ENCODE data around the gene DIDO1.
"Not testable (repeated sequence)": the region's sequence is repeated elsewhere in the genome, so short reads cannot be mapped to it uniquely, and the experiment has no call there.

The DIDO1 gene

GRCh38 chr20:62927128-62927705 is 912 bp upstream of the DIDO1 start:
- no peak for DNase-seq (ENCODE audit: low spot score)

- peak; percentile 58 for DNase-seq (ENCODE audit: low spot score)
These were observed 681 bp downstream of the DIDO1 start for GRCh38 chr20:62925420-62926228.

- no peak for DNase-seq (ENCODE audit: low spot score)
These were observed 1.3 kb downstream of the DIDO1 start for GRCh38 chr20:62925076-62925419.

DNA sequence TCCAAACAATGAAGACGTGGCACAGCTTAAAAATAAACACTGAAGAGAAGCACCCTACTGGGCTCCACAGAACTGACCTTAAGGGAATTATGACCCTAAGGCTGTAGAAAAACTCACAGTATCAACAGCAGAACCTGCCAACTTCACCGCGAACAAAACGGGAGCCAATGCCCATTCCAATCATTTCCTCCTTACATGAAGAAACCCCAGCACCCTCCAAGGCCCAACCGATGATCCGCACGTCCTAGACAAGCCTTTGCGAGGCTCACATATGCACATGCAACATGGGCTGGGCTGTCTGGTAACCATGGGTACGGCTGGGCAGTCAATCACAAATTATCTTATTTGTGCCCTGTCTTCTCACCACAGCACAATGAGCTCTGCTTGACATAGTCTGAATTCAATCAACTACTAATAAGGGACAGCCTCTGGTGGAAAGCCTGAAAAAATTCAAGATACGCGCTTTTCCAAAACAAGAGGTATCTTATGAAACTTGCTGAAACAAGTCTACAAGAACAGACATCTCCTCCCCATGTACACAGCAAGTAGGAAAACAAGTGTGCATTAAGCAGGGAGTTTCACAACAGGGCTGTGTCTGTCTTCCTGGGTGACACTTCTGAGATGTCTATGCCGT is 1.7 kb downstream of the DIDO1 start:
- peak; percentile 57 for DNase-seq (ENCODE audit: low spot score)

- no peak for DNase-seq (ENCODE audit: low spot score)
These were observed 2.5 kb downstream of the DIDO1 start for GRCh38 chr20:62923669-62924441.

DNA sequence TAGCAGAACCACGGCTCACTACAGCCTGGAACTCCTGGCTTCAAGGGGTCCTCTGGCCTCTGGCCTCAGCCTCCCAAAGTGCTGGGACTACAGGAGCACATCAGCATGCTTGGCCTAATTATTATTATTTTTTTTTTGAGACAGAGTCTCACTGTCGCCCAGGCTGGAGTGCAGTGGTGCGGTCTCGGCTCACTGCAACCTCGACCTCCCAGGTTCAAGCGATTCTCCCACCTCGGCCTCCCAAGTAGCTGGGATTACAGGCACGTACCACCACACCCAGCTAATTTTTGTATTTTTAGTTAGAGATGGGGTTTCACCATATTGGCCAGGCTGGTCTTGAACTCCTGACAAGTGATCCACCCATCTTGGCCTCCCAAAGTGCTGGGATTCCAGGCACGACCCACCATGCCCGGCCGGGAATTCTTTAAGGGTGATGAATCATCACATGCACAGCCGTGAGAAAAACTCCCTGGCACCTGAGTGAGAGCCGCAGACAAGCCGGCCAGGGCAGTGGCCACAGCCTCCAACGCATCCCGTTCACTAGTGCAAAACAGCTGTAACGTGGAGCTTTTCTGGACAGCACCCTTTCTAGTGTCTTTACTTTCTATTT is 3.1 kb downstream of the DIDO1 start:
- not testable (repeated sequence) for DNase-seq (ENCODE audit: low spot score)

DNA sequence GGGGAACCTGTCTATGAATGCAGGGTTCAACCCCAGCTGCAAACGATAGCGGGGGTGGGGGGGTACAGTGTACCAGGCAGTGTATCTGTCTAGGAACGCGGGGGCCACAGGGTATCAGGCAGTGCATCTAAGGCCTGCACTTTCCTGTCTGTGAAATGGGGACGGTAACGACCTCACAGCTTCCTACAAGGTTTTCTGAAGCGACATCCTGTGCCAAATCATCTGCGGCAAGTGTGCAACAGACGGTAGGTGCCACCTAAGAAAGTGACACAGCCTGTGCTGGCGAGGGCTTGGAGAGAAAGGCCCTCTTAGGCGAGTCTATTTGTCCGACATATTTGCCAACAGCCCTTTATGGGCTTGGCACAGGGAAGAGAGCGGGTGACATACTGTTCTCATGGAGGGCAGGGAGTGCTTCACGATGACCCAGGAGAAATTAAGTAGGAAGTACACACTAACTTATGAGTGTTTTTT is 3.8 kb downstream of the DIDO1 start:
- no peak for DNase-seq (ENCODE audit: low spot score)

DNA sequence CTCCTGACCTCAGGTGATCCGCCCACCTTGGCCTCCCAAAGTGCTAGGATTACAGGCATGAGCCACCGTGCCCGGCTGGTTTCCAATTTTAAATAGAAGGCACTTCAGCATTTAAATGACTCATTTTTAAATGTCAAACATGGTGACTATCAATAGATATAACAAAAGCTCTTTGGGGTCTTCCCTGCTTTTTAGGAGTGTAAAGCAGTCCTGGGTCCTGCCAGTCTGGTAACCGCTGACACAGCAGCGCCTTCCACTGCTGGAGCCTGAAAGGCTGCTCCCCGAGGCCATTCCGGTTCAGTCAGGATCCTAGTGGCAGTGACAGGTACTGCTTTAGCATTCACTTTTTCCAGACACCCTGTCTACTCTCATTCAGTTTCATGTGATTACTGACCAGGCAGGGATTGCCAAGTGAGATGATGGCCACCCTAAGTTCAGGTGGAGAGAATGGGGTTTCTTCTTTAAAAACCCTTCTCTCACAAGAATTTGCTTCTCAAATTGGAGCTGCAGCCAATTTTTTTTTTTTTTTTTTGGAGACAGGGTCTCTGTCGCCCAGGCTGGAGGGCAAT is 5.1 kb downstream of the DIDO1 start:
- peak; percentile 69 for DNase-seq (ENCODE audit: low spot score)

DNA sequence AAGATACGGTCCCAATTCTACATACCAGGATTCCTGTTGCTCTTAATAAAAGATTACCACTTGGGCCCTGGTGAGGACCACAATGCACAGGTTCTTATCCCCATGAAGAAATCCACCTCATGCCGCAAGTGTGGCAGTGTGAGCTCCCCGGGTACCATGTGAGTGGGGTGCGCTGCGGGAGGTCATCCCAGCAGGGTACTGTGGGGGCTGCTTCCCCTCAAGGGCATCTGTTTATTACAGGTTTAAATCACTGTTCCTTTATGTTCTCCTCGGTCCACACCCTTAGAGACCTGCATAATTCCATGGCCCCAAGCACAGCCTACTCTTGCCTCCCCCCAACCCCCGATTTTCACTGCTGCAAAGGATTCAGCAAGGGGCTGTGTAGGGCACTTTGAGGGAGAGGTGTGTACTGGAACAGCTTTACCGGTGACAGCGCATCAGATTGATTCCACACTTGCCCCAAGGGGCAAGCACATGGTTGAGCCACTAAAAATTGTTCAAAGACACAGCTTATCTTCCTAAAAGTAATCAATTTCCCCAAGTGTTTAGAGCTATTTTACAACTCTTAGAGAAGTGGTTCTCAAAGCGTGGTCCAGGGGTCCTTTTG is 6.2 kb downstream of the DIDO1 start:
- no peak for DNase-seq (ENCODE audit: low spot score)

DNA sequence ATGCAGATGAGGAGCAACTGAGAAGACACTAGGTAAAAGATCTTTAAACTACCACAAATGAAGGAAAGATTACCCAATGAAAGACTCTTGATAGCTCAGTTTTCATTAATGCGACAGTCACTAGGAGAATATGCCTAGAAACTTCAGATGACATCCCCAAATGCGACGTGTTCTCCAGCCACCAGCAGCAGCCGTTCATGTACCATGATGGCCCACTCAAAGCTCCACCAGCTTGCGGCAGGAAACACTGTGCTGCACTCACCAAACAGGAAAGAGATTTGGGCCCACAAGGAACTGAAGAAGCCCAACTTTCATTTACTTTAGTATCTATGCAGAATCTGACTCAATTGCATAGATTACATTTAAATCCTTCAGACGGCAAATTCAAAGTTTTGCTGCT is 7.5 kb downstream of the DIDO1 start:
- DNase-seq (ENCODE audit: low spot score): no peak

DNA sequence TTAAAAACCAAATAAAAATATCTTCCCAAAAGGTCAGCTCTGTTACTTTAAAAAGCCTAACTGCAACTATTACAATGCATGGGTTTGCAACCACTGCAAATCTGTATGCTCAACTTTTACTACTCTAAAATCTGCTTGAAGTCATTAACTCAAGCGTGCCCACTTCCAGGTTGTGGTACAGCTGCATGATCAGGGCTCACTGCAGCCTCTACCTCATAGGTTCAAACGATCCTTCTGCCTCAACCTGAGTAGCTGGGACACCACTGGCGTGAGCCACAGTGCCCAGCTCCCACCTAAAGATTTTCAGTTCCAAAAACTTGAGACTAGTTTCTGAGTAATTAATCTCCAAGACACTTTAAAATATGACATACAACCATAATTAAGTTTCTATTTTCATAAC is 8.2 kb downstream of the DIDO1 start:
- no peak for DNase-seq (ENCODE audit: low spot score)

- no peak for DNase-seq (ENCODE audit: low spot score)
These were observed 8.6 kb downstream of the DIDO1 start for GRCh38 chr20:62917720-62918119.

GRCh38 chr20:62916703-62917476 is 9.4 kb downstream of the DIDO1 start:
- DNase-seq (ENCODE audit: low spot score): no peak

- no peak for DNase-seq (ENCODE audit: low spot score)
These were observed 11.3 kb downstream of the DIDO1 start for GRCh38 chr20:62914970-62915457.

DNA sequence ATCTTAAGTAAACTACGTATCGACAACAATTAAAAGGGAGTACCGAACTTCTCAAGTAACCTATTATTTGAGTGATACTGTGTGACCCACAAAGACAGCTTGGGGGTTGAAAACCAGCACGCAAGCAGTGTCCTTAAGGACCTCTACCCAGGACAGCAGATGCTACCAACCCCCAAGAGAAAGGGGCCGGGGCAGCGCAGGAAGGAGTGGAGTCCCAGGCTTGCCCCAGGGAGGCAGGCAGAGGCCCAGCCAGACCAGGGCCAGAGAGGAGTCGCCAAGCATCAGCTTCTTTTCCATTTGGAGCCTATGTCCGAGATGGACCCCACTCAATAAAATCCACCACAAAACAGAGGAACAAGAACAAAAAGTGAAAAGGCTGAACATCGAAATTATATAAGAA is 11.9 kb downstream of the DIDO1 start:
- no peak for DNase-seq (ENCODE audit: low spot score)

GRCh38 chr20:62913043-62913630 is 13.2 kb downstream of the DIDO1 start:
- DNase-seq (ENCODE audit: low spot score): no peak

DNA sequence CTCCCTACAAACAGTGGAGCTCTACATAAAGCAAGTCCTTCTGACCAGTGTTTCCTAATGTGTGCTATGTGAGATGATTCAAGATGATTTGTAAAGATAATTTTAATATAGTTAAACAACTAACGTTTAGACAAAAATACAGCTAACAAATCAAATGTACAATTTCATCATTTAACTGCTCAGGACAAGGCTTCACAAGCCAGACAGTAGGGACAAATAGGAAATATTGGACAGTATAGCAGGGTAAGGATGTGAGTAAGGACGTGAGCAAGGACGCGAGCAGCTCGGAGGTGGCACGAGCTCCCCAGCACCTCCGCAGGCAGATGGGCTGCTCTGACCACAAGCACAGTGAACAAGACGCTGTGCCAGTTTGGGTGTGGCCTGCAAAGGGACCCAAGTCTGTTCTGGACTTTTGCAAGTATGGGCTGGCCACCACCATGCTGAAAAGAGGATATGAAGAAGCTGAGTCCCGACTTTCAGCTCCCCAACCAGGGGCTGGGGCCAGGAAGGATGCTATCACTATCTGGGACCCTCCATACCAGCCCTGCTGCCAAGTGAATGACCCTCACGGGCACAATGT is 14.5 kb downstream of the DIDO1 start:
- no peak for DNase-seq (ENCODE audit: low spot score)

DNA sequence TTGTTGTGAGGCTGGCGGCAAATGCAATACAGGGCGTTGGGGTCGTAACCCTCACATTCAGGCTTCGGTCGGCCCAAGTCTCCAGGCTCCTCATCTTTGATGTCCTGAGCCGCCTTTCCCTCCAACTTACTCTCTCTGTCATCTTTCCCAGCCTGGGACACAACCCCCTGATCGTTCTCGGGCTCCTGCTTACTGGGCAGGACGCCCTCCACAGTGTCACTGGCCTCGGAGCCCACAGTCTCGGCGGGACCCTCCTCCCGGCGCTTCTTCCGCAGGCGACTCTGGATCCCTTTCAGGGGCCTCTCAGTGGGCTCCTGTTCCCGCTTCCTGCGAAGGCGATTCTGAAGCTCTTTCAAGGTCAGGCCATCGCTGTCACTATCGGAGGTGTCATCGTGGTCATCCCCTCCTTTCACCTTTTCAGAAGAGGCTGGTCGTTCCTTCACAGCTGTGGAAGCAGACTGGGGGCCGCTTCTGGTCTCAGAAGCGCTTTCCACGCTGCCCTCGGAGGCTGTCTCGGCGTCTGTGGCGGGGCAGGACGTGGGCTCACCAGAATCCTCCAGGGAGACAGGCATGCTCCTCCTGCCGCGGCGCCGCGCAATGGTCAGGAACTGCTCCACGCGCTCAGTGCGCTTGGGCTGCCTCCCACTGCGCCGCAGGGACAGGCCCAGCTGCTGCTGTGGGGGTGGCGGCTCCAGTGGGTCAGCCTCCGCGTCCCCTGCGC is 15.4 kb downstream of the DIDO1 start:
- DNase-seq (ENCODE audit: low spot score): no peak

DNA sequence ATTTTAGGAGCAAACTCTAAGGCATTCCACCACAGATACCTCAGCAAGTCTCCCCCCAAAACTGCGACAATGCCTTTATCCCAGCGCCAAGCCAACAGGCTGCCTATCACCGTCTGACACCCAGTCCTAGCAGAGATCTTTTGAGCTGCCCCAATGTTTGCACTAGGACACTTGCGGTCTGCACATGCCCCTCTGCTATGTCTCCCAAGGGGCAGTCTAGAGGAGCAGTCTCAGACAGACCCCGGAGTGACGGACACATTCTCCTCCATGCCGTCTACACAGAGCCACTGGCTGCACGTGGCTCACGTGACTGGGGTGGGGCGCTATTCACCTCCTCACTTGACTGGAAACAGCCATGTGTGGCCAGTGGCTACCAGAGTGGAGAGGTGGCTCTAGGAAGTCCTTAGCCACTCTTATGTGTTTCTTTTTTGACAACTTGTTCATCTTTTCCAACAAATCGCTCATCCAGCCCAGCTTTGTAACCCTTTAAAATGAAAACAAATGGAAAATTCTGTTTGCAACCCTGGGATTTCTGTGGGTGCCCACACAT is 16.0 kb downstream of the DIDO1 start:
- no peak for DNase-seq (ENCODE audit: low spot score)

All from hematopoietic multipotent progenitor cell treated with erythropoietin and hydrocortisone succinate and interleukin-3 and kit ligand, for 17 days (in vitro differentiated cells).